GM19395 (cell line): ENCODE results near the gene SLC24A3.

Experiments
- ATAC-seq: cut with Tn5 transposase; IDR thresholded peaks from one replicate; pipeline ENCODE4 v1.9.1; 2021; ENCODE audit warnings: mild to moderate bottlenecking, moderate library complexity; ENCODE audit not compliant: unreplicated experiment

SLC24A3 gene

GRCh38 chr20:19378058-19378457 is 165.6 kb downstream of the SLC24A3 start:
- ATAC-seq: no peak

GRCh38 chr20:19380211-19380610 is 167.8 kb downstream of the SLC24A3 start:
- no peak for ATAC-seq

GRCh38 chr20:19381947-19382346 is 169.5 kb downstream of the SLC24A3 start:
- ATAC-seq: no peak

GRCh38 chr20:19382386-19383340 is 170.2 kb downstream of the SLC24A3 start:
- ATAC-seq: no peak

- ATAC-seq: no peak
Observed at GRCh38 chr20:19384940-19385339, 172.5 kb downstream of the SLC24A3 start.

GRCh38 chr20:19387251-19387650 is 174.8 kb downstream of the SLC24A3 start:
- ATAC-seq: no peak

- no peak for ATAC-seq
Observed at GRCh38 chr20:19392344-19393130, 180.1 kb downstream of the SLC24A3 start.

GRCh38 chr20:19396460-19397081 is 184.1 kb downstream of the SLC24A3 start:
- no peak for ATAC-seq

GRCh38 chr20:19397226-19397625 is 184.8 kb downstream of the SLC24A3 start:
- no peak for ATAC-seq

GRCh38 chr20:19397666-19398065 is 185.2 kb downstream of the SLC24A3 start:
- no peak for ATAC-seq

GRCh38 chr20:19401096-19401495 is 188.7 kb downstream of the SLC24A3 start:
- ATAC-seq: no peak

- no peak for ATAC-seq
Observed at GRCh38 chr20:19403549-19403948, 191.1 kb downstream of the SLC24A3 start.

- ATAC-seq: no peak
Observed at GRCh38 chr20:19404826-19405225, 192.4 kb downstream of the SLC24A3 start.

- ATAC-seq: no peak
Observed at GRCh38 chr20:19405958-19406357, 193.5 kb downstream of the SLC24A3 start.

GRCh38 chr20:19406381-19406780 is 193.9 kb downstream of the SLC24A3 start:
- no peak for ATAC-seq

- no peak for ATAC-seq
Observed at GRCh38 chr20:19407196-19407595, 194.8 kb downstream of the SLC24A3 start.

- ATAC-seq: no peak
Observed at GRCh38 chr20:19407736-19408135, 195.3 kb downstream of the SLC24A3 start.

- ATAC-seq: no peak
Observed at GRCh38 chr20:19408971-19409370, 196.5 kb downstream of the SLC24A3 start.

- no peak for ATAC-seq
Observed at GRCh38 chr20:19411811-19412210, 199.4 kb downstream of the SLC24A3 start.

- no peak for ATAC-seq
Observed at GRCh38 chr20:19412254-19412653, 199.8 kb downstream of the SLC24A3 start.

- ATAC-seq: no peak
Observed at GRCh38 chr20:19414600-19414999, 202.2 kb downstream of the SLC24A3 start.
